GM18909 (cell line): Measurements from ENCODE around the gene THEM5.
"Not testable (repeated sequence)": the region's sequence is repeated elsewhere in the genome, so short reads cannot be mapped to it uniquely, and the experiment has no call there.

Experiments
- ATAC-seq: cut with Tn5 transposase; IDR thresholded peaks from one replicate; pipeline ENCODE4 v1.9.1; 2021; ENCODE audit warnings: mild to moderate bottlenecking; ENCODE audit not compliant: unreplicated experiment, poor library complexity

THEM5 gene

GRCh38 chr1:151868486-151868885, 15.0 kb upstream of the THEM5 start:
- no peak for ATAC-seq

- no peak for ATAC-seq
Observed at GRCh38 chr1:151867765-151868411, 14.4 kb upstream of the THEM5 start.

- ATAC-seq, result no peak
Observed at GRCh38 chr1:151867321-151867720, 13.8 kb upstream of the THEM5 start.

- ATAC-seq, result no peak
Observed at GRCh38 chr1:151864411-151864810, 10.9 kb upstream of the THEM5 start.

- ATAC-seq, result no peak
Observed at GRCh38 chr1:151862604-151863003, 9.1 kb upstream of the THEM5 start.

- no peak for ATAC-seq
Observed at GRCh38 chr1:151860504-151861187, 7.1 kb upstream of the THEM5 start.

GRCh38 chr1:151859891-151860293, 6.4 kb upstream of the THEM5 start:
- no peak for ATAC-seq

GRCh38 chr1:151858886-151859665, 5.6 kb upstream of the THEM5 start:
- ATAC-seq, result no peak

- no peak for ATAC-seq
Observed at GRCh38 chr1:151858030-151858746, 4.7 kb upstream of the THEM5 start.

- ATAC-seq, result no peak
Observed at GRCh38 chr1:151855933-151856332, 2.4 kb upstream of the THEM5 start.

- ATAC-seq, result not testable (repeated sequence)
Observed at GRCh38 chr1:151855516-151855915, 2.0 kb upstream of the THEM5 start.

- ATAC-seq, result no peak
Observed at GRCh38 chr1:151854658-151855057, 1.1 kb upstream of the THEM5 start.

- no peak for ATAC-seq
Observed at GRCh38 chr1:151852733-151853132, 779 bp downstream of the THEM5 start.

- no peak for ATAC-seq
Observed at GRCh38 chr1:151851886-151852285, 1.6 kb downstream of the THEM5 start.

GRCh38 chr1:151849871-151850270, 3.6 kb downstream of the THEM5 start:
- ATAC-seq, result no peak

GRCh38 chr1:151849126-151849525, 4.4 kb downstream of the THEM5 start:
- ATAC-seq, result no peak

GRCh38 chr1:151847867-151848596, 5.5 kb downstream of the THEM5 start:
- ATAC-seq, result no peak

- ATAC-seq, result no peak
Observed at GRCh38 chr1:151846686-151847237, 6.8 kb downstream of the THEM5 start.

- no peak for ATAC-seq
Observed at GRCh38 chr1:151846062-151846568, 7.4 kb downstream of the THEM5 start.

- ATAC-seq, result no peak
Observed at GRCh38 chr1:151843398-151843797, 10.1 kb downstream of the THEM5 start.
